Fibroblast of pulmonary artery (primary cell): ENCODE data around the gene FTO.

Experiments used
- DNase-seq: peaks from one replicate; pipeline ENCODE4 v3.0.0-alpha.2; 2010; ENCODE audit warnings: low read depth
- H3K4me3 ChIP-seq: replicated peaks from 2 replicates; pipeline ENCODE4 v1.5.1; 2011; ENCODE audit warnings: low read depth, mild to moderate bottlenecking, control low read depth, low read length, moderate library complexity
- CTCF ChIP-seq: IDR thresholded peaks from 2 replicates; pipeline ENCODE4 v1.5.1; 2011; ENCODE audit warnings: mild to moderate bottlenecking, control low read depth, low read length, inconsistent platforms; ENCODE audit errors: missing control alignments

FTO gene

DNA sequence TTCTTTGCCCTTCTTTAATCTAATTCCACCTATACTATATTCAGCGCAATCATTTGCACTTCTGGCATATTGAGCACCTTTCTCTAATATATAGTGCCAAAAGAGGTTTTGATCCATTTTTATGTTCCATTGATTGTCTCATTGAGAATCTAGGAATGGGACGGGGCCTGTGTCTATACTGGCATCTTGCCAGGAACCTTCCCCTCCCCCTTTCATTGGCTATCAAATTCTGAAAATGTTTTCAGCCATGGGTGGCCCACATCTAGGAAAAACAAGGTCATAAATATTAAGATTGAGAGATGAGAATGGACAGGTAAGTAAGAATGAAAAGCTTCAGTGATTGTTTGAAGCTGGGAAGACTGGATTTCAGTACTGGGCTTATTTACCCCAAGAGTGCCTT is 159.9 kb downstream of the FTO start:
- H3K4me3 ChIP-seq = no peak overlapping the region
- no peak for DNase-seq
- TF ChIP-seq CTCF = no peak

- no peak overlapping the region for H3K4me3 ChIP-seq
- no peak for DNase-seq
- TF ChIP-seq CTCF = no peak
Measured at GRCh38 chr16:53864819-53865493, 161.0 kb downstream of the FTO start.

DNA sequence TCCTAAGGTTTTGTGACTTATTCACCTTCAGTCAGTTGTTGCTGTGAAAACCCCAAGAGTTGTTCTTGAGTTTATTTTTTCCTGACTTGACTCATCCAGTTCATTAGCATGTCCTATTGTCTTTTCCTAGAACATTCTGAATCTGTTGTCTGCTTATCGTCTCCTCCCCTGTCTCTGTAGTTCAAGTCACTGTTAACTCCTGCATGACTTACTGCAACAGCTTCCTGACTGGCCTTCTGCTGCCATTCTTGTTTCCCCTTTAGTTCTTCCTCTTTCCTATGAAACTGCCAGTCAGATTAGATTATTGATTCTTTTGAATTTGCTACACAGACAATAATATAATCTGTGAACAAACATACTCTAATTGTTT is 161.5 kb downstream of the FTO start:
- H3K4me3 ChIP-seq = no peak overlapping the region
- no peak for TF ChIP-seq CTCF
- DNase-seq = peak; percentile 84

DNA sequence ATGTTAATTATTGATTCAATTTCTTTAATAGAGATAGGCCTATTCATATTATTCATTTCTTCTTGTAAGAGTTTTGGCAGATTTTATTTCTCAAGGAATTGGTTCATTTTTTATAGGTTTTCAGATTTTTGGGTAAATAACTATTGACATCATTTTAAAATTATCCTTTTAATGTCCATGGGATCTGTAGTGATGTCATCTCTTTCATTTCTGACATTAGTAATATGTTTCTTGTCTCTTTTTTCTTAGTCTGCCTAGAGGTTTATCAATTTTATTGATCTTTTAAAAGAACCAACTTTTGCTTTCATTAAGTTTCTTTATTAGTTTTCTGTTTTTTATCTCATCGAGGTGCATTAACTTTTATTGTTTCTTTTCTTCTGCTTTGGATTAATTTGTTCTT is 162.6 kb downstream of the FTO start:
- DNase-seq = no peak
- TF ChIP-seq CTCF = no peak
- H3K4me3 ChIP-seq = no peak overlapping the region

- TF ChIP-seq CTCF = no peak
- H3K4me3 ChIP-seq = no peak overlapping the region
- DNase-seq = no peak
Measured at GRCh38 chr16:53870831-53871230, 166.9 kb downstream of the FTO start.

- DNase-seq = no peak
- H3K4me3 ChIP-seq = no peak overlapping the region
- TF ChIP-seq CTCF = no peak
Measured at GRCh38 chr16:53872248-53873221, 168.6 kb downstream of the FTO start.

- no peak for TF ChIP-seq CTCF
- no peak overlapping the region for H3K4me3 ChIP-seq
- DNase-seq = no peak
Measured at GRCh38 chr16:53876811-53877210, 172.9 kb downstream of the FTO start.
